ENCODE data around the gene SSR3.
"Not testable (repeated sequence)": the region's sequence is repeated elsewhere in the genome, so short reads cannot be mapped to it uniquely, and the experiment has no call there.

SSR3 gene

DNA sequence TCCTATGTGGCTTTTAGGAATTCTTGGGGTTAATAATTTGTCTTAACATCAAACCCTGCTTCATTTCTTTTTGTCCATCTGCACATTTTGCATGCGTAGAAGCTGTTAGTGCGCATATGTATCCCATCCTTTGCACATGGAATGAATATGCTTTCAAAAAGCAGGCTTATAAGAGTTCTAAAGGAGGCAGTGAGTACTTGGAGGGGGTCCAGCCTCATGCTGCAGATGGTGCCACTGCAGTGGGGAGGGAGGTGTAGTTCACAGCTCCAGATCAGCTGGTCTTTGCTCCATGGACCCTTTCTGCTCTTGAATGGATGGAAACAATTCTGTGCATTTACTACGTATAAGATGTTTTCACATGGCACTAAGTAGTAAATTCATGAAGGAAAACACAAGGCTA, 20.7 kb upstream of the SSR3 start:
- no peak for DNase-seq

DNA sequence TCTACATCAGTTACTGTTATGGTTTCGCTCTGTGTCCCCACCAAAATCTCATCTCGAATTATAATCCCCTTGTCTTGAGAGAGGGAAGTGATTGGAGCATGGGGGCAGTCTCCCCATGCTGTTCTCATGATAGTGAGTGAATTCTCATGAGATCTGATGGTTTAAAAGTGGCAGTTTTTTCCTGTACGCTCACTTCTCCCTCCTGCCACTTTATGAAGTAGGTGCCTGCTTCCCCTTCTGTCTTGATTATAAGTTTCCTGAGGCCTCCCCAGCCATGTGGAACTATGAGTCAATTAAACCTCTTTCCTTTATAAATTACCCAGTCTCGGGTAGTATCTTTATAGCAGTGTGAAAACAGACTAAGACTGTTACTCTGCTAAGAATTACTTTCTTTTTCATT, 15.0 kb upstream of the SSR3 start:
- DNase-seq: not testable (repeated sequence)

DNA sequence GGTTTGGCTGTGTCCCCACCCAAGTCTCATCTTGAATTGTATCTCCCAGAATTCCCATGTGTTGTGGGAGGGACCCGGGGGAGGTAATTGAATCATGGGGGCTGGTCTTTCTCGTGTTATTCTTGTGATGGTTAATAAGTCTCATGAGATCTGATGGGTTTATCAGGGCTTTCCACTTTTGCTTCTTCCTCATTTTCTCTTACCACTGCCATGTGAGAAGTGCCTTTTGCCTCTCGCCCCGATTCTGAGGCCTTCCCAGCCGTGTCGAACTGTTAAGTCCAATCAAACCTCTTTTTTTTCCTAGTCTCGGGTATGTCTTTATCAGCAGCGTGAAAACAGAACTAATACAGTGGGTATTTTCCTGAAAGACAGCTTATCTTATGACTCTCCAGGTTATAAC, 14.1 kb upstream of the SSR3 start:
- DNase-seq: not testable (repeated sequence)

DNA sequence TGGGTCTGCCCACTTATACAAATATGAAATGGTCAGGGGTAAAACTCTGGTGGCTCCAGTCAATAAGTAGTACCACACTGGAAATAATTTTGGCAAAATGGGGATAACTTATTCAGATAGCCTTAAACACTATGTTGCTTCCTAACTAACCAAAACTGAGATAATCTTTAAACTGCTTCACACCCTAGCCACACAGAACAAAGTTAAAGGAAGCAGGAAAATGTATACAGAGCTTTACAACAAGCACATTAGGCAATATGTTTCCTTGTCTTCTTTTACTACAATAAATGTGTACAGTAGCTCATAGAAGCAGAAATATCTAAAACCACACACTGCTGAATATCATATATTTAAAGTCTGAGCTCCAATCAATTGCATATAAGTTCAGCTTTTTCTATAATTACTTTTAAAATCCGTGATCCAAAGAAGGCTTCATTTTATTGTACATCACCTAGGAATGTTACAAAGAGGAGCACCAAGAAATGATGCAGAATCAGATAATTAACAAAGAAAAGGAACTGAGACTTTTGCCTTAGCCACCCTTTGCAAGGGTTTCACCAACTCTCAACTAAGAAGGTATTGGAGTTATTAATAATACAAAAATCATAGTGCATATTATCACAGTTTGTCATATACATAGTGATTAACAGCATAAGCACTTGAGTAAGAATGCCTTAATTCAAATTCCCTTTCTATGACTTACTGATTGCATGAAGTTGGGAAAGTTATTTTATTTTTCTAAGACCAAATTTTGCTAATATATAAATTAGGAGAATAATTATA, 9.2 kb upstream of the SSR3 start:
- DNase-seq: no peak

DNA sequence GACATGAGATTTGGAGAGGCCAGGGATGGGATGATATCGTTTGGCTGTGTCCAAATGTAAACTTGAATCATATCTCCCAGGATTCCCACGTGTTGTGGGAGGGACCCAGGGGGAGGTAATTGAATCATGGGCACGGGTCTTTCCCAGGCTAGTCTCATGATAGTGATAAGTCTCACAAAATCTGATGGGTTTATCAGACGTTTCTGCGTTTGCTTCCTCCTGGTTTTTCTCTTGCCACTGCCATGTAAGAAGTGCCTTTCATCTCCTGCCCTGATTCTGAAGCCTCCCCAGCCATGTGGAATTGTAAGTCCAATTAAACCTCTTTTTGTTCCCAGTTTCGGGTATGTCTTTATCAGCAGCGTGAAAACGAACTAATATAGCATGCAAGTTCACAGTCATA, 7.6 kb upstream of the SSR3 start:
- not testable (repeated sequence) for DNase-seq

DNA sequence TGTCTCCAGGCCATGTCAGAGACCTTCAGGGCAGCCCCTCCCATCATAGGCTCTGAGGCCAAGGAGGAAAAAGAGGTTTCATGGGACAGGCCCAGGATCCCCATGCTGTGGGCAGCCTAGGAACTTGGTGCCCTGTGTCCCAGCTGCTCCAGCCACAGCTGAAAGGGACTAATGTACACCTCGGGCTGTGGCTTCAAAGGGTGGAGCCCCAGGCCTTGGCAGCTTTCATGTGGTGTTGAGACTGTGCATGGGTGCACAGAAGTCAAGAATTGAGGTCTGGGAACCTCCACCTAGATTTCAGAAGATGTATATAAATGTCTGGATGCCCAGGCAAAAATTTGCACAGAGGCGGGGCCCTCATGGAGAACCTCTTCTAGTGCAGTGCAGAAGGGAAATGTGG, 6.6 kb upstream of the SSR3 start:
- DNase-seq: no peak

DNA sequence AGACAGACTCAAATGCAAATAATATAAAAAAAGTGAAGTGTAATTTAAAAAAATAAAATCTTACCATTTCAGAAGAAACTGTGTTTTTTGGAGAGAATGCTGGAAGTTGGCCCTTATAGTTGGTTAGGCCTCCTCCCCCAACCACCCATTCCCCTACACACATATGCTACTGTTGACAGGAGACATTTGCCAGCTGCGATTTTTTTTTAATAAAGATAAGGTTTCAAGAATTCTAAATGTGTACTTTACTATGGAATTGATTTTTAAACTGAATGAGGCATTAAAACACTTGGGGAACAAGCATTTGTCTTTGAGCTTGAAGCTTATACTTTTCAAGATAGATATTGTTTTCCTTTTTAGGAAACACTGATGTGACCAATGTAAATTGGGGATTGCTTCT, 4.4 kb upstream of the SSR3 start:
- DNase-seq: no peak

DNA sequence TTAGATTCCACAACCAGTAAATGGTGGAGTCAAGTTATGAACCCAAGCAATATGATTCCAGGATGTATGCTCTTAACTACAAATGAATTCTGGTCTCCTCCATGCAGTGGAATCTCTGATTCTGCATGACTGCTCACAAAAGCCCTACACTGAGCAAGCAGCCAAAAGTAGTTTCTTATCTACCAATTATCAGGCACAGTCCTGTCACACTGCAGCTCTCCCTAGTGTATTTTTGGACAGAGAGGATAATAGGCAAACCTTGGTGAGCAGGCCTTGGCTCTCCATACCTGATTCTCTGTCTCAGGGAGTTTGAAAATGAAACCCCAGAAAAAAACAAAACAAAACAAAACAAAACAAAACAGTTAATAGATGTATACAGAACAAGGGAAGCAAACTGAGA, 3.5 kb upstream of the SSR3 start:
- no peak for DNase-seq

DNA sequence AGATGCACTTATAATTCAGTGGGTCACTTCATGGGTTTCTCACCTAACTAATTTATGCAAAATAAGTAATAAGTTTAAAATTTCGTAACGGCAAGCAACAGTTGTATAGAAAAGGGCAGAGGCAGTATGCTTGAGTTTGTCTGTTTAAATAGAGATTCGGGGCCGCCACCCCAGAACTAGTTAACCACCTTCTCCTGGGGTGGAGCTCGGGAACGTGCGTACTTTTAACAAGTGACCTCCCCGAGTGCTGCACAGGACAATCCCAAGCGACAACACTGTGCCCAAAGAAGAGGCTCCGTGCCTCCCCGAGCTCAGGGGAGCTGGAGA, 439 bp downstream of the SSR3 start:
- DNase-seq: no peak

DNA sequence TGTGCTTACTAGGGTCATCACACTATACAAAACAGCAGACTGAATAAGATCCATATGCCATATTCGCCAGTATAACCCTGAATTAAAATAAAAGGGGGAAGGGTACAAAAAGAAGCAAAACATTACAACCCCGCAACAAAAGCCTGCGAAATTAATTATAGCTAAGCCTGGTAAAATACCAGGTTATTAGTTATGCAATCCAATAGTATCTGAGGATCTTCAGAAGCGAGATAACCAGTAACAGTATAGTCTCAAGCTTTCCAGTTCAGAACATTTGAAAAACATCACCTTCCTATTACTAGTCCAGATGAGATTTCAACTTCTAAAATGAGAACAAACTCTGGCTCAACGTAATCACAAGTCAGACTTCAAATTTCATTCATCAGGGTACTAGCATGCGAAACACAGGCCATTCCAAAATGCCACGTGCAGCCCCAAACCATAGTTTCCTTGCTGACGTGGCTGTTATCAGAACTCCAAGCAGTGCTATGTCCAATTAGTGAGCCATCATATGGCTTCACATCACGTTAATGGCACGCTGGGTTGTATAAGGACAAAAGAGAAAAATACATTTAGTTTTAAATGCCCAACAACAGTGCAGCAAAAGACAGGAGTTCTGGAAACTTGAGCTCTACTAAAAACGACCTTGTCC, 1.1 kb downstream of the SSR3 start:
- DNase-seq: no peak

DNA sequence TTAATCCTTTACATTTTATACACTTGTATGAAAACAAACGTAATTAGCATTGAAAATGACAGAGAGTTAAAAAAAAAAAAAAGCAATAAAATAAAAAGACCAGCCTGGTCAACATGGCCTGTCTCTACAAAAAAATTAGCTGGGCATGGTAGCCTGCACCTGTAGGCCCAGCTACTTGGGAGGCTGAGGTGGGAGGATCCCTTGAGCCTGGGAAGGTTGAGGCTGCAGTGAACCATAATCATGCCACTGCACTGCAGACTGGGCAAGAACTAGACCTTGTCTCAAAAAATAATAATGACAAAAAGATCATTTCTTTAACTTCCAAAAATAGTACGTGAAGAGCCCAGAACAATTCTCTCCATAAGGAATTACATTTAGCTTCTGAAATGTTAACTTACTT, 1.9 kb downstream of the SSR3 start:
- DNase-seq: no peak

DNA sequence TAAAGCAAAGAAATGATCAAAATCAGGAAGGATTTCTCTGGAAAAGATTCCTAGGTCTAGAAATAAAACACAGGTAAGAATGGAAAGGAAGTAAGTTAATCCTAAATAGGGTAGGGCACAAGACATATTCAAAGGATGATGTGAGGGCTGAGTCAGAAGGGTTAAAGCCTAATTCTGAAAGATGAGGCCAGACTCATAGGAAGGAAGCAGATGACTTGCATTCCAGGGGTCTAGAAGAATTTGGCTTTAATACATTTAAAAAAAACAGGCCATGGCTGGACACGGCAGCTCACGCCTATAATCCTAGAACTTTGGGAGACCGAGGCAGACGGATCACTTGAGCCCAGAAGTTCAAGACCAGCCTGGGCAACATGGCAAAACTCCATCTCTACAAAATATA, 3.2 kb downstream of the SSR3 start:
- DNase-seq: no peak

DNA sequence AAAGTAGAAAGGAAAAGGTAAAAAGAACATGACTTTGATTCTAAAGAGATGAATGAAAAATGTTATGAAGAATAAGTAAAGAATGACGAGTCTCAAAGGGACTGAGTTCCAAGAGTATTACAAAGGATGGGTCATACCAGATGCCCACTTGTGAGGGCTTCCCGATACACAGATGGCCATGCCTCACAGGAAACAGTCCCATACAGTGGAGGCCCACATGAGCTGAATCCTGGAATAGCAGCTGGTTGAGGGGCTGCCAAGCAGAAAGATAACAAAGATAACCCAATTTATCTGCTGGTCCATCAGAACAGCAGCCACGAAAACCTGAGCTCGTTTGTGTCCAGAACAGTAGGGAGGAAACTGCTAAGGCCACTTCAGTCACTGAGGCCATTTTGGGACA, 3.7 kb downstream of the SSR3 start:
- DNase-seq: no peak

DNA sequence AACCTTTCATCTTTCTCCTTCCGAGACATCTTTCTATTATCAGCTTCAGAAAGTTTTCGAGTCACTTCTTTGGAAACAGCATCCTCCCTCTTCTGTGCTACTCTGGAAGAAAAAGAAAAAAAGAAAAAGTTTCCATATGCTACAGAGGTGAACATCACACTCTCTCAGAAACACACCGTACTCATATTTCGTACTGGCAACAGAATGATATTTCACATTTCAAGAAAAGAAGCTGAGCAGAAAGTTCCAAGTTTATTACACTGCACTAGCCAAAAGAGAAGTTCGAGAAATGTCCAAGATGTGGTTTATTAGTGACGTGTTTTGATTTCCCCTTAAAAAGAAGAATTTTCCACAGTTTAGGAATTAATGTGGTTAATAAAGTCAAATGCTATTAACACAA, 6.0 kb downstream of the SSR3 start:
- no peak for DNase-seq

DNA sequence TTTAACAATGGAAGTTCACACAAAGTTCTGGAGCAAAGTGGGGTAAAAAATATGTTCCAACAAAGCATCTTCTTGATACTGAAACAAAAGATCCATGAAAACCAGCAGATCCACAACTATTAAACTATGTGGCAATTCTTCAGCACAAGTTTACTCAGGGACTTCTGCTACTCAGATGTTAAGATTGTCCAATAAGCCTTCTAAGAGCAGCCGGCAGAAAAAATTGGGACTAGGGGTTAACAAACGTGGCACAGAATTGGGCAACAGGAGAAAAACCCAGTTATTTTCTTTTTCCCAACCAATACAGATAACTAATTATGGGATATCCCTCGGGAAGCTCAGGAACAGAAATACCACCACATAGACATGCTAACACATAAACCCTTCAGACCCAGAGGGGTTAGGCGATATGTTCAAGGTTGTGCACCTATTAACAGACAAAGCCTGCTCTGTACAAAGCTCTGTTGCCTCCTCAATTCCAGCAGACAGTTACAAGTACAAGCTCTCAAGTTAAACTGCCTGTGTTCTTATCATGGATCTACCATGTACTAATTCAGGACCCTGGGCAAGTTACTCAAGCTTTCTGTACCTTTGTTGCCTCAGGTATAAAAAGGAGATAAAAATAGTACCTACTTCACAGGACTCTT, 6.8 kb downstream of the SSR3 start:
- no peak for DNase-seq

DNA sequence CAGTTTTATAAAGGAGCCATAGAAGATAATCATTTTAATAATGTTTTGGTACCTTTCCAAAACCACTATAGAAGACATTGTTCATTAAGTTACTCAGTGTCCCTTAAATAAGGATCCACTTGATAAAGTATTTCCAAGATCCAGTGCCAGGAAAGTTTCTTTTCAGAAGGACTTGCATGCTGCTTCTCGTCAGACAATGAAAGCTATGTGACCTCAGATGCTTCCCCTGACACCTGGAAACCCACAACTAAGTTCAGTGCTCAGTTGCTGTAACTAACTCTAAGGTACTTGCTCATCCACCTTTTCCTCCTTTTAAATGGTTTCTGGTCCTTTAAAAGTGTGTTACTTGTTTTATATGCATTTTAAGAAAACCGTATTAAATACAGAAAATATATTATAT, 7.3 kb downstream of the SSR3 start:
- no peak for DNase-seq

DNA sequence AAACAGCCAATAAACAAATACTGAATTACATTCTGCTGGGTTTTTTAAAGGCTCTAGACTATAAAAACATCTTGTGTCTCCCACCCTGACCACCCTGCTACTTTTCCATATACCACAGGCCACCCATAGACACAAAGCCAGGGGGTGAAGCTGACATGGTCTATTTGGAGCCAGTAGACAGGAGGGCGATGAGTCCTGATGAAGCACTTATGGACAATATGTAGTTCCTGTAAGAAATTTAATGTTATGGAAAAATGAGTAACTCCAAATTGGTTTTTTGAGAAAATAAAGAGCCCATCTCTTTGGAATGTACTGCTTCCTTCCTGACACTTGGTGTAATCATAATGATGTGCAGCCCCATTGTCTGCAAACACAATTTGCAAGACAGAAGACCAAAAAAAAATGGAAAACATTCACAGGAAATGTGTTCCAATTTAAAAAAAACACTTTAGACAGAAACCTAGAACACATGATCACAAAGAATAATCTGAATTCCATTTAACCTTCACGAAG, 11.8 kb downstream of the SSR3 start:
- DNase-seq: no peak

DNA sequence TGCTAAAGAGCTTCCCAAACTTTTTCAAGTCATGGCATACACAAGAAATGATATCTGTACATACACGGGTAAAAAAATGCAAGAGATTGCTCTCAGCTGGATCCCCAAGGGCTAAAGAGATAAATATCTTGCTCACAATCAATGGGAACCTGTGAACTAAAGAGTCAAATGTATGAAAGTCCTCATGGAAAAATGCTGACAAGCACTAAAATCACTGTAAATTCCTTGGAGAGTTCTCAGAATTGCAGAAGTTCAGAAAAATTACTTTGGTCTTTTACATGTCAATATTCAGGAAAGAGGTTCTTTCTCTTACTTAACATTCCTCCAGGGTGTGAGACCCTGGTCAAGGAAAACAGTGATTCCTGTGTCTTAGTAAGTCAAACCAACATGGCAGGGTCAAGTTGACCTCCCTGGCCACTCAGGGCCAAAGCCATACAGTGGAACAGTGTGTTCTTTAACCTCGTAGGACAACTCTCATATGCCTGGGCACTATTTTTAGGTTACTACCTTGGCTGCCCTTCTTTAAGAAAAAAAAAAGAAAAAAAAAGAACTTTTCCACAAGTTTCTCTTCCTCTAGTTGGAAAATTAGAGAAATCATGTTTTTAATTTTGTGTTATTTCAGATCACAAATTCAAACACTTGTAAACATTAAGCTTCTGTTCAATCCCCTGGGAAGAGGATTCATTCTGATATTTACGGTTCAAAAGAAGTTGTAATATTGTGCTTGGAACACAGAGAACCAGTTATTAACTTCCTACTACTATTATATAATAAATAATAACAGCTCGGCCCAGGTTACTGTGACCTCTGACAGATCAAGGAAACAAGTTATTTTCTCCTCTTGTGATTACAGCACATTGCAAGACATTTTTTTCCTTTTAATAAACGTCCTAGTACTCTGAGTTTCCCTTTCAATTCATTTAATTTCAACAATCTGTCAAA, 12.5 kb downstream of the SSR3 start:
- no peak for DNase-seq

DNA sequence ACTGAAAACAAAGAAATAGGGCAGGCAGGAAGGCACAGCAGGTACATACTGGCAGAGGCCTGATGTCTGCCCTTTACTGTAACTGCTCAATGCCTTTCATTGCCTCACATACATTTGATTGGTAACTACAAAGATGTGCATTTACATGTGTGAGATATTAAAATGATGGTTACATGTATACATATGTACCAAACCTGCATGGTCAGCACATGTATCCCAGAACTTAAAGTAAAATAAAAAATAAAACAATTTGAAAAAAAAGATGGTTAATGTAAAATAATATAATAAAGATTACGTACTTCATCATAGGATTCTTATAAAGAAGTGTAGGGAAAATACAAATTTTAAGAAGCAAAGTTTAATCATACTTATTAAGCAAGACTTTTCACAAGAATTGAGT, 15.1 kb downstream of the SSR3 start:
- no peak for DNase-seq

DNA sequence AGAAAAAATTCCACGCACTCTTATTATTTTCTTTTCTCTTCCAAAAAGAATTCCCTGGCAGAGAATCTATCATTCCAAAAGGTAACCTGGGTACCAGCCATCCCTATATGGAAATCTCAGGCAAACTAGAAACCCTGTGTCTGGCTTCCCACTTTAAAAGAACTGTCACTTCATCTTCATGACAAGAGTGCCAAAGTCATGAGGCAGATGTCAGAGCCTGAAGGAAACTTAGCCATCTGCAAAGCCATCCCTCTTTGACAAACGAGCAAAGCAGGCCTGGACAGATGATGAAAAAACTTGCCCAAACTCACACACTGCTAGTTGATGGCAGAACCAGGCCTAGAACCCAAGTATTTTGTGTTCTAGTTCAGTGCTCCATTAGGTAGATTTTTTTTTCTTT, 15.9 kb downstream of the SSR3 start:
- DNase-seq: no peak

DNA sequence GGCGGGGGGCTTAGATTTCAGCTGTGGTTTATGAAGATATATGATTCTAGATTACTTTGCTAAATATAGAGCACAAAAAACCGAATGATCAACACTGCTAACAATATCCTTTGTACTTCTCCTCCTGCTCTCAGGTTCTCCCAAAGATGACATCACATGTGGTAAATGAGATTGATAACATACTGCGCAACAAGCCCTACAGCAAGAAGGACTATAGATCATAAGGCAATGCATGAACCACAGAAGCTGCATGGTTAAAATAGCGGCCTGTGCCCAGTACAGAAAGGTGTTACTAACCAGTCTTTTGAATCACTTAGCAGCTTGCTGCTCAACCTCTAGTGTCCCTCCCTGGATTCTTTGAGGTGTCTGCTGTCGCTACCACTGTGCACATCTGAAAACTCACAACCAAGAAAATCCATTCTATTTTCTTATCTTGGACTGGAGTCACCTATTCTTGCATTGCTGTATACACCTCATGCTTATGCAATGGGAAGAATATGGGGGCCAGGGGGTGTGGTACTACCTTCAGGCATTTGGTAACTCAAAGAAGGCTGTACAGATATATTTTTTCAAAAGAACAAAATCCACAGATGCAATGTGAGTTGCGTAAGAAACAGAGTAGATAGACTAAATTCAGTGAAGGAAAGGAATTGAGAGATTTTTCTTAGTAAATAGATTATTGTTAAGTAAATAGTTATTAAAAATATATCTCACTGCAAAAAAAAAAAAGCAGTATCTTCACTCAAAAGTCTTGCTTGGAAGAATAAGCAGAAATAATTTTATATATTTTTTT, 18.2 kb downstream of the SSR3 start:
- no peak for DNase-seq

DNA sequence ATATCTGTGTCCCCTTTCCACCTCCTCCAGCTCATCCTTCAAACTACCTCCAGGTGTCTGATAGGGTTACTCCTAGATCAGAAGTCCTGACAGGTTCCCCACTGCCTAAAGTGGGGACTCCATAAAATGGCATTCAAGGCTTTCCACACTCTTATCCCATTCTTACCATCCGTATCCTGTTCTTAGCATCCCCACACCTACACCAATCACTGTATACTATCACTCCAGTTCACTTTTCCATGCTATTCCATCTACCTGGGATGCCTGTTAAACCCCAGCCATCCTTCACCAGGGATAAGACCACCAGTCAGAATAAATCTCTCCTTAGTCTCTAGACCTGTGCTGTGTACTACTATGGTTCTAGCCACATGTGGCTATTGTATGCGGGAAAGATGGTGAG, 19.1 kb downstream of the SSR3 start:
- DNase-seq: no peak

All from NK-92 treated with Interleukin-12 subunit alpha and Interleukin-12 subunit beta, amount 100 ng/mL, for 24 hours (cell line).